Cardiac fibroblast (primary cell): ENCODE measurements around the gene HOXD8.

ENCODE experiments used
- DNase-seq, 2 donors: peaks; one replicate each; pipeline versions ENCODE4 v3.0.0 to v3.0.0-alpha.2; 2010; ENCODE audit warnings: low read depth in 2 of 2
- H3K4me3 ChIP-seq, 2 donors: replicated peaks in 1 of 2; 1 replicate in 1 of 2; 2 replicates in 1 of 2; pipeline ENCODE4 v1.5.1; 2011; ENCODE audit warnings: low read depth in 2 of 2, low read length in 2 of 2, mild to moderate bottlenecking in 2 of 2, moderate library complexity in 1 of 2
- TF ChIP-seq, protein P1 (sequence below): IDR thresholded peaks from one replicate; pipeline ENCODE4 v1.5.1; 2011; ENCODE audit warnings: low read depth, mild to moderate bottlenecking, low read length, inconsistent platforms

HOXD8 gene

DNA sequence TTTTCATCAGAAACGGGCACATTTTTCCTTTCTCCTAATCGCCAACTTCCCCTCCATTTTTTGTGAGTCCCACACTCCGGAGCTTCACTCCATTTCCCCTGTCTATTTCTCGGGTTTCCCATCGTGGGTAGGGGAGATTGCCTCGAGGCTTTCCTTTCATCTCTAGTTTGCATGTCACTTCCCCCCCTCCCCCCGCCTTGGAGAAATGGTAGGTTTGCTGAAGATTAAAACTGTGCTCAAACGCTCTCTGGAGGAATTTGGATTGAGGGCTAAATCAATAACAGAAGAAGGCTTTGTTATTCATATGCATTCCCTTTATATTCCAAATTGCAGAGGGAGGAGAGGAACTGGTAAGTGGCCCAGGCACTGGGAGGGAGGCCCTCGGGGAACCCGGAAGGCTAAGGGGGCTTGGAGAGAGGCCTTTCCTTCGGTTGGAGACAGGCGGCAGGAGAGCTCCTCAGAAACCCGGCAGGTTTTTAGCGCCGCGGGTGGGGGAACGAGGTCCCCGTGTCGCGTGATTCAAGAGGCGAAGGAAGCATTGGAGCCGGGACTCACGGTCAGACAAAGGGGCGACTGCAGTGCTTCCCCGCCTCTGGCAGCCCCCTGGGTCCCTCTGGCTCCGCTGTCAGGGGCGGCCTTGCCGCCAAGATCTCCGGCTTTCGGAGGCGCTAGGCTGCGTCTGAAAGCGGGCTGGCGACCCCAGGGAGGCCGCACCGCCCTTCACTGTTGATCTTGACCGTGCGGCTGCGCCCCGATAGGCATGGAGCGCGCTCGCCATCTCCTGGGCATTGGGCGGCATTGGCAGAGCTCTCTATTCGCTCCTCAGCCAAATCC is 32.3 kb upstream of the HOXD8 start:
- H3K4me3 ChIP-seq = peak overlapping the region; percentile 33 to 39
- TF ChIP-seq, protein P1, sequence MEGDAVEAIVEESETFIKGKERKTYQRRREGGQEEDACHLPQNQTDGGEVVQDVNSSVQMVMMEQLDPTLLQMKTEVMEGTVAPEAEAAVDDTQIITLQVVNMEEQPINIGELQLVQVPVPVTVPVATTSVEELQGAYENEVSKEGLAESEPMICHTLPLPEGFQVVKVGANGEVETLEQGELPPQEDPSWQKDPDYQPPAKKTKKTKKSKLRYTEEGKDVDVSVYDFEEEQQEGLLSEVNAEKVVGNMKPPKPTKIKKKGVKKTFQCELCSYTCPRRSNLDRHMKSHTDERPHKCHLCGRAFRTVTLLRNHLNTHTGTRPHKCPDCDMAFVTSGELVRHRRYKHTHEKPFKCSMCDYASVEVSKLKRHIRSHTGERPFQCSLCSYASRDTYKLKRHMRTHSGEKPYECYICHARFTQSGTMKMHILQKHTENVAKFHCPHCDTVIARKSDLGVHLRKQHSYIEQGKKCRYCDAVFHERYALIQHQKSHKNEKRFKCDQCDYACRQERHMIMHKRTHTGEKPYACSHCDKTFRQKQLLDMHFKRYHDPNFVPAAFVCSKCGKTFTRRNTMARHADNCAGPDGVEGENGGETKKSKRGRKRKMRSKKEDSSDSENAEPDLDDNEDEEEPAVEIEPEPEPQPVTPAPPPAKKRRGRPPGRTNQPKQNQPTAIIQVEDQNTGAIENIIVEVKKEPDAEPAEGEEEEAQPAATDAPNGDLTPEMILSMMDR = peak; percentile 84
- DNase-seq = peak; percentile 64 to 66

DNA sequence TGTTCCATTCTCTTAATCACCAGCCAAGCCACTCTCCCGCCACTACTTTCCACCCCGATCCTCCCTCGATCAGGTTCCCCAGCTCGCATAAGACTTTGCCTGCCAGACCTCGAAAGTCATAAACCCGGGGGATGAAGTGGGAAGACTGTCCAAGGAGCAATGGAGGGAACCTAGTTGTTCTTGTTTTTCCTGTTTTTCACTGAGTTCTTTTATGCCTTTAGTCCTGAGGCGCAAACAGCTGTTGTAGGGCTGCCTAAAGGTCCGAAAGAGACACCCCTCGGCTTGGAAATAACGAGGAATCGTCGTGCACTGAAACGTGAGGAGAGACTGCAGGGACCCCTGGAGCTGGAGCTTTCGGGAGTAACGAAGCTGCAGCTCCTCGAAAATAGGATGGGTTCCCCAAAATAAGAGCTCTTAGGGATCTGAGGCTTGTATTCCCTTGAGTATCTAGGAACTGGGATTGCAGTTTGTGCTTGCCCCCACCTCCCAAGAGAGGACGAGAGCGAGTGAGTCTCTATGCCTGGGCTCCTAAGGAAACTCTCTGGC is 31.6 kb upstream of the HOXD8 start:
- DNase-seq = no peak
- TF ChIP-seq, protein P1 = no peak
- H3K4me3 ChIP-seq = no peak overlapping the region

DNA sequence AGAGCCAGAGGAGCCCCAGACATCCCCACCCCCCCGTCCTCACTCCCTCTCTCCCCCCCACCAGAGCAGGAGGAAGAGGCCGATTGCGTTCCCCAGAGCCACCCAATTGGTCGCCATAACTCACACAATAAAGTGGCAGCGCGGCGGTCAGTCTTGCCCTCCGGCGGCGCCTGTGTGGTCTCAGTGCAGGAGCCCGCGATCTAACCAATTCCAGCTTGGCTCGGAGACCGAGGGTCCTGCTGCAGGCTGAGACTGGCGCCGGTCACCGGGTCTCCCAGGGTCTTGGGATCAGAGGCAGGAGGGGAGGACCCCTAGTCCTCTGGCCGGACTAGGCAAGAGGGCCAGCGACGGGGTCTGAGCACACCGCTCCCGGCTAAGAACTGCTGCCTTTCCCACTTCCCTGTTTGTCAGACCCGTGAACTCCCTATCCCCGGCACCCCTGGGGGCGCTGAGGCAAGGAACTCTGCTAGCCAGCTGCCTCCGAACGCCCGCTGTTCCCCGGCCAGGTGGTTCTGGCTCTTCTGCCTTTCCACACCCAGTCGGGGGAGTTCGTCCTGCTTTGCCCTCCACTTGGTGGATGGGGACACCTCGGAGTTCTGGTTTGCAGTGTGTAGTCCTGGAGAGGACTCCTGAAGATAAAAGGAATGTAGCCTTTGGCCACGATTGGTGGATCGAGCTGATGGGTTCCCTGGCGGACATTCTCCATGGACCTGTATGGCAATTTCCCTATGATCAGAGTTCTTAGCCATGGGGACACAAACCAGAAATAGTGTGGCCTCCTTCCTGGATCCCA is 30.9 kb upstream of the HOXD8 start:
- H3K4me3 ChIP-seq = no peak overlapping the region
- TF ChIP-seq, protein P1 = no peak
- no peak for DNase-seq

DNA sequence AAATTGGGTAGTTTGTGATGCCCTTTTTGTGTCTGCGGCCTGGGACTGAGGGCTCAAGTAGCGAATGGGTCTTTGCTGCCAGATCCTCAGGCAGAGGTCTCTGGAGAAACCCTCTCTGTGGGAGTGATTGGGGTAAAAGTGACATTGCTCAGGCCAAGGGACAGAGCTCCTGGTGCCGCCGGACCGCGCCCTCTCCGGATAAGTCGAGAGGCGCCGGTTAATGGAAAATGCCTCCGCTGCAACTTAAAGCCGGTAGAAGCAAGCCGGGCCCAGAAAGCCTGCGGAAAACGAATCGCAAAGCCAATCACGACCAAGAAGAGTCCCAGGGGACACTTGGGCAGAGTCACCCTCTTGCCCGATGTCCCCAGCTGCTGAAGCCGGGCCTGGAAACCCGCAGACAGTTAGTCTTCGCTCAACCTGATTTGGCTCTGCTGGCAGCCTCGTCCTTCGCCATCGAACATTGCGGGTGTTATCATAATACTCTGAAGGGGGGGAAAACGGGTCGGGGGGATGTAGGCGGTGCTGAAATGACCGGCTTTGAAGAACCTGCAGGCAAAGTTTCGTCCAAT is 30.3 kb upstream of the HOXD8 start:
- TF ChIP-seq, protein P1 = no peak
- no peak for DNase-seq
- H3K4me3 ChIP-seq = no peak overlapping the region

DNA sequence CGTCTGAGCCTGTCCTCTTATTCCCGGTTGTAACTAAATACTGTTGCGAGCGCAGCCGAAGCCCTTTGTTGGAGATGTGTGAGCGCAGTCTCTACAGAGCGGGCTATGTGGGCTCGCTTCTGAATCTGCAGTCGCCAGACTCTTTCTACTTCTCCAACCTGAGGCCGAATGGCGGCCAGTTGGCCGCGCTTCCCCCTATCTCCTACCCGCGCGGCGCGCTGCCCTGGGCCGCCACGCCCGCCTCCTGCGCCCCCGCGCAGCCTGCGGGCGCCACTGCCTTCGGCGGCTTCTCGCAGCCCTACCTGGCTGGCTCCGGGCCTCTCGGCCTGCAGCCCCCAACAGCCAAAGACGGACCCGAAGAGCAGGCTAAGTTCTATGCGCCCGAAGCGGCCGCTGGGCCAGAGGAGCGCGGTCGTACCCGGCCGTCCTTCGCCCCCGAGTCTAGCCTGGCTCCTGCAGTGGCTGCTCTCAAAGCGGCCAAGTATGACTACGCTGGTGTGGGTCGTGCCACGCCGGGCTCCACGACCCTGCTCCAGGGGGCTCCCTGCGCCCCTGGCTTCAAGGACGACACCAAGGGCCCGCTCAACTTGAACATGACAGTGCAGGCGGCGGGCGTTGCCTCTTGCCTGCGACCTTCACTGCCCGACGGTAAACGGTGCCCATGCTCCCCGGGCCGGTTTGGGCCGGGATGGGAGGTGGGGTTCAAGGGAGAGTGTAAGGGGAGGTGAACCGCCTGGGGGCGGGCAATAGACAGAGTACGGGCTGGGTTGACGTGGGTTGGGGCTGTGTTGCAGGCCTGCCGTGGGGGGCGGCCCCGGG is 29.6 kb upstream of the HOXD8 start, which contains the start of gene HOXD12:
Gene HOXD12, plus strand, starts transcription at position 68 of the 819 bp plus-strand sequence. Its CDS starts 7 bp downstream, at position 75.
- TF ChIP-seq, protein P1 = no peak
- no peak for DNase-seq
- H3K4me3 ChIP-seq = no peak within 1 kb of the TSS
